AG10803 (cell line): ENCODE data around the gene CXXC5.

Source experiments
- DNase-seq: peaks from one replicate; pipeline ENCODE4 v3.0.0; 2010; ENCODE audit warnings: low read depth
- H3K4me3 ChIP-seq: 2 replicates; pipeline ENCODE4 v1.5.1; 2011; ENCODE audit warnings: mild to moderate bottlenecking, low read length, control low read depth
- CTCF ChIP-seq: conservative IDR thresholded peaks from 2 replicates; pipeline ENCODE4 v1.5.1; 2011; ENCODE audit warnings: mild to moderate bottlenecking, low read length, control low read depth, inconsistent platforms

CXXC5 gene

GRCh38 chr5:139695178-139695573 is 47.0 kb downstream of the CXXC5 start:
- TF ChIP-seq CTCF = no peak
- no peak overlapping the region for H3K4me3 ChIP-seq
- DNase-seq = no peak

DNA sequence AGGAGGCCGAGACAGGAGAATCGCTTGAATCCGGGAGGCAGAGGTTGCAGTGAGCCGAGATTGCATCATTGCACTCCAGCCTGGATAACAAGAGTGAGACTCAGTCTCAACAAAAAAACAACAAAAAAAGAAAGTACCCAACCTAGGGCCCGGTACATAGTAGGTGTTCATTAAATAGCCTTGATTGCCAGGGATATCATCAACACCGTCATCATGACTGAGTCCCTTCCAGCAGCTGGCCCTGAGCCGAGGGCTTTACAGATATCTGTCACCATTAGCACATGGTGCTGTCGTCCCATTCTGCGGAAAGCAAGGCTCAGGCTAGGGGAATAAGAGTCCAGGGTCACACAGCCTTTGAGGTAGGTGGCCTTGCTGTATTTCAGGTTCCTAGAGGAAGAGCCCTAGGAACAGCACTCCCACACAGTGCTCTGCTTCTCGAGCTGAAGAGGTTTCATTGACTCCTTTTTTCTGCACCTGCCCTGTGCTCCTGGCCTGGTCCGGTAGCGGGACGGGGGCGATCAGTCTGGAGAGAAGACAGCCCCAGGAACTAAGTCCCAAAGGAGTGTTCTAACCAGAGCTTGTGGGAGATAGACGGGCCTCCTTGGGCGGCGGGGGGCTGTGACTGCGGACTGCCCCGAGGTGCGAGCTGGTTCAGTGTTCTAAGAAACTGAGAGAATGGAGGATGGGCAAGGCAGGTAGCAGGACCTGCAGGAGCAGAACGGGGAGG is 48.2 kb downstream of the CXXC5 start:
- DNase-seq = peak; percentile 24
- H3K4me3 ChIP-seq = peak overlapping the region; percentile 34
- TF ChIP-seq CTCF = no peak

DNA sequence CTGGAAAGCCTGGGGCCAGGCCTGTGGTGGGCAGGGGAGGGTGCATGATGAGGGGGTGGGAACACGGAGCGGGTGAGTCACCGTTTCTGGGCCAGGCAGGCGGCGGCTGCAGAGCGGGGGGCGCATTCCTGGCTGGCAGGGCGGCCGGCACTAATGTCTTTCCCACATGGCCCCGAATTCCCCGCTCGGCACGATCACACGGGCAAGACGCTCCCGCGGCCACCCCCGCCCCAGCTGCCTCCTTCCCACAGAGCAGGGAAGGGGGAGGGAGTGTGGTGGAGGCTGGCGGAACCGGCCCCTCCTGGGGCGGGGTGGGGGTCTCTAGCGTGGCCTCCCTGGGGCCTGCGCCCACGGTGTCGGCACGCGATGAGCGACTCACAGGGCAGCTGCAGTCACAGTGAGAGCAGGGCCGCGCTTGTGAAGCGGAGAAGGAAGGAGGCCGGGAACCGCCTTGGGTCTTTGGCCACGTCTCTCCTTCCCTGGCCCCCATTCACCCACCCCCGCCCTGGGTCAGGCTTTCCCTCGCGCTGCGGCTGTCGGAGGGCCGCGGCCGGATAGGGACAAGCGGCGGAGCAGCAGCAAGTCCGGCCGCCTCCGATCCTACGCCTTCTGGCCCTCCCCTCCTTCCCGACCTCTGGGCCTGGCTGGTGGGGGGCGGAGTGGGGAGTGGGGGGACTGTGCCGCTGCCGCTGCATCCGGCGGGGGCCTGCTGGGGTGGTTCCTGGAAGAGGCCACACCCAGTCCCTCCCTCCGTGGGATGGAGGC is 48.9 kb downstream of the CXXC5 start:
- no peak for TF ChIP-seq CTCF
- DNase-seq = peak; percentile 93
- peak overlapping the region; percentile 49 for H3K4me3 ChIP-seq

DNA sequence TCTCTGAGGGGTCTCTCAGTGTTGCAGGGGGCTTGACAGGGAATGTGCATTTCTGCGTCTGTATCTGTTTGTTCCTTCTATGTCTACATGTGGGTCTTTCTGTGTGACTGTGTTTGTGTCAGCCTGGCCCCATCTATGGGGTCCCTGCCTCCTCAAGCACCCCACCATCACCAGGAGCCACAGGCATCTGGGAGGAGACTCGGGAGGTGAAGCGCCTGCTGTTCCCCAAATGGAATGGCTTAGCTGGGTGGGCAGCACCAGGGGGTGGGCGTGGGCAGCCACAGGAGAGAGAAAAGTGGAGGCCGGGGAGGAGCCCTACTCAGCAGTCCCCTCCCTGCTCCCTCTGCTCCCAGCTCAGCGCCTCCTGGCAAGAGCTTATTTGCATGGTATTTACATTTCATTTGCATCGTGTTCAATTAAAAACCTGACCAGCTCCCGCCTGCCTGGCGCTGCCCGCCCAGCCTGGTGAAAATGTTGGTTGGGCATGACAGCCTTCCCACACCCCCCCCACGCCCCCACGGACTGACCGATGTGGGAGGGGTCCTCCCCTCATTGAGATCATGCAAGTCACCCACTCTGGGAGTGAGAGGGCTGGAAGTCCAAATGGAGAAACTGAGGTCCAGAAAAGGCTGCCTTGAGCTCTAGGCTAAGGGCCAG is 50.5 kb downstream of the CXXC5 start:
- no peak for TF ChIP-seq CTCF
- no peak overlapping the region for H3K4me3 ChIP-seq
- peak; percentile 86 for DNase-seq

DNA sequence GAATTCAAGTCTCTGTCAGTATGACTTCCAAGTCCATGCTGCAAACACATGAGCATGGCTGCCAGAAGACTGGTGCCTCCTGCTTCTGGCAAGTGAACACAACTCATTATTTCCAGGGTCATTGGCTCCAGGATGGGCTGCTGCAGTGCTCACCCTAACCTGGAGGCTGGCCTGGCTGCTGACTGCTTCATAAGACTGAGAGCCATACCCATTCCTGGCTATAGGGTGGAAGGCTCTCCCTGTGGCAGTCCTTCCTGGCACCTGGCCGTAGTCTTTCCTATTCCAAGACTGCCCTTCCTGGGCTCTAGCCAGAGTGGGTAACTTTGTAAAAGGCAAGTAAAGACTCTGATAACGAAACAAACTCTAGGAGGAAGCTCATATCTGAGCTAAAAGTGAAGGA is 51.2 kb downstream of the CXXC5 start:
- no peak overlapping the region for H3K4me3 ChIP-seq
- no peak for DNase-seq
- no peak for TF ChIP-seq CTCF

GRCh38 chr5:139700711-139701055 is 52.5 kb downstream of the CXXC5 start:
- DNase-seq = no peak
- H3K4me3 ChIP-seq = no peak overlapping the region
- TF ChIP-seq CTCF = no peak
